ENCODE results near the gene FAM25A.

FAM25A gene

GRCh38 chr10:87066178-87066577 is 46.1 kb downstream of the FAM25A start:
- Histone ChIP-seq H3K27me3 (ENCODE audit: control insufficient read depth, insufficient read depth, low read length) (no peaks in the 10 kb centered on the region), H3K9me3 (ENCODE audit: control insufficient read depth, insufficient read depth, low read length) (no peaks in the 10 kb centered on the region), H3K4me1 (ENCODE audit: control insufficient read depth, insufficient read depth, low read length) (no peaks in the 10 kb centered on the region), H3K36me3 (ENCODE audit: control insufficient read depth, insufficient read depth, low read length) (peaks cover 68% of the 10 kb centered on the region), H3K4me3 (ENCODE audit: low read depth, low read length) (no peak overlapping the region), H3K9ac (ENCODE audit: low read depth, low read length) (no peak overlapping the region), H3K27ac (ENCODE audit: low read depth, low read length) (no peak overlapping the region)

GRCh38 chr10:87066865-87067264 is 46.8 kb downstream of the FAM25A start:
- Histone ChIP-seq H3K9me3 (ENCODE audit: control insufficient read depth, insufficient read depth, low read length) (no peaks in the 10 kb centered on the region), H3K9ac (ENCODE audit: low read depth, low read length) (no peak overlapping the region), H3K4me1 (ENCODE audit: control insufficient read depth, insufficient read depth, low read length) (no peaks in the 10 kb centered on the region), H3K27ac (ENCODE audit: low read depth, low read length) (no peak overlapping the region), H3K27me3 (ENCODE audit: control insufficient read depth, insufficient read depth, low read length) (no peaks in the 10 kb centered on the region), H3K36me3 (ENCODE audit: control insufficient read depth, insufficient read depth, low read length) (peaks cover 65% of the 10 kb centered on the region), H3K4me3 (ENCODE audit: low read depth, low read length) (no peak overlapping the region)

GRCh38 chr10:87068281-87068680 is 48.2 kb downstream of the FAM25A start:
- Histone ChIP-seq H3K4me3 (ENCODE audit: low read depth, low read length) (no peak overlapping the region), H3K36me3 (ENCODE audit: control insufficient read depth, insufficient read depth, low read length) (peaks cover 68% of the 10 kb centered on the region), H3K9me3 (ENCODE audit: control insufficient read depth, insufficient read depth, low read length) (no peaks in the 10 kb centered on the region), H3K27me3 (ENCODE audit: control insufficient read depth, insufficient read depth, low read length) (no peaks in the 10 kb centered on the region), H3K4me1 (ENCODE audit: control insufficient read depth, insufficient read depth, low read length) (no peaks in the 10 kb centered on the region), H3K9ac (ENCODE audit: low read depth, low read length) (no peak overlapping the region), H3K27ac (ENCODE audit: low read depth, low read length) (no peak overlapping the region)

GRCh38 chr10:87072449-87072848 is 52.4 kb downstream of the FAM25A start:
- H3K9ac ChIP-seq (ENCODE audit: low read depth, low read length) = no peak overlapping the region
- H3K27ac ChIP-seq (ENCODE audit: low read depth, low read length) = no peak overlapping the region
- peaks cover 57% of the 10 kb centered on the region for H3K36me3 ChIP-seq (ENCODE audit: control insufficient read depth, insufficient read depth, low read length)

More at GRCh38 chr10:87072449-87072848, 52.4 kb downstream of the FAM25A start:
- Histone ChIP-seq H3K9me3 (ENCODE audit: control insufficient read depth, insufficient read depth, low read length) (no peaks in the 10 kb centered on the region), H3K27me3 (ENCODE audit: control insufficient read depth, insufficient read depth, low read length) (no peaks in the 10 kb centered on the region), H3K4me3 (ENCODE audit: low read depth, low read length) (no peak overlapping the region), H3K4me1 (ENCODE audit: control insufficient read depth, insufficient read depth, low read length) (no peaks in the 10 kb centered on the region)

Data from HUES48 (cell line).